GM13977 (cell line): ENCODE measurements around the gene SH3RF2.

Experiments
- DNase-seq: peaks from one replicate; pipeline ENCODE4 v3.0.0; 2012; ENCODE audit warnings: low spot score
- CTCF ChIP-seq: IDR thresholded peaks from 2 replicates; pipeline ENCODE4 v1.5.1; 2012; ENCODE audit warnings: mild to moderate bottlenecking, control low read depth; ENCODE audit not compliant: insufficient read depth; ENCODE audit errors: extremely low read depth, missing control alignments
- in situ Hi-C: fragments of 300-500 bp; cut with MboI; formaldehyde crosslinking; loops from one replicate; pipeline ENCODE4 v1.12.0; 2022; ENCODE audit warnings: low sequenced_read_pairs, low pct_unique_long_range_greater_than_20kb, mixed read lengths, inconsistent platforms; ENCODE audit not compliant: unreplicated experiment

SH3RF2 gene

DNA sequence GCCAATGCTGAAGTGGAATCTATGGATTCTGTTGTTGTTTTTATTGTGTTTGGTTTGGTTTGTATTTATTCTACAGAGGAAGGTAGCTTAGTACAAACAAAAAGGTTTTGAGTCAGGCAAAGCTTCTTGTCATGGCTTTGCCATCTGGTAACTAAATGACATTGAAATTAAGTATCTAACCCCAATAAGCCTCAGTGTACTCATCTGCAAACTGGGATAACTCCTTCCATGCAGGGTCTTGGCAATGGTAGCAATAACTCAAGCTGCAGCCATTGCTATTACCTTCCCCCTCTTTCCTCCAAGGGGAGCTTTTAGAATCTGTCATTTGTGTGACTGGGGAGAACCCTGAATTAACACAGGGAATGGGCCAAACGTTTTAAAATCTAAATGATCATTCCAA is 89.3 kb downstream of the SH3RF2 start:
- DNase-seq = no peak
- in situ Hi-C loops = no loop called here

DNA sequence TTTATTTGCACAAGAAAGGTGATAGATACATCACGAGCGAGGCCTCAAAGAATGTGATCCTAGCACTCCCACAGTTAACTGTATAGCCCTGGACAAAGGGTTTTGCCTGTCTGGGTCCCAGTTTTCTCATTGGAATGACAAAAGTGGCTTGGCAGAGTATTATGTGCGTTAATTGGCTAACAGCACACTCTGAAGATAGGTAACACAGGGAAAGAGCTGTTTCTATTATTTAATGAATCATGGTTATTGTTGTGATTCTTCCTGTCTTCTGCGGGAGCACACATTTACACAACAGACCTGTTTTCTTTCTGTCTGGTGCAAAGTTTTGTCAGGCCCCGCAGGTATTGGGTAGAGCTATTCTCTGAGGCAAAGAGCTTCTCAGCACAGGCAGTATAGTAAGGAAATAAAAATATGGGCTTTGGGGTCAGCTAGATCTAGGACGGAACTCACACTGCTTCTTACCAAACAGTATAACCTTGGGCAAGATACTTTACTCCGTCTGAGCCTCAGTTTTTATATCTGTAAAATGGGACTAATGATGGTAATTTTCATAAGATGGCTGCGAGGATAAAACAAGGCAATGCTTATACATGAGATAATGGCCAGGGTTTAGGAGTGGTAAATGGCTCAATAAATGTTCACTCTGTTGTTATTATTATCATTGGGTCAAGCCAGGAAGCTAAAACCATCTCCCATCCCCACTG is 90.1 kb downstream of the SH3RF2 start:
- in situ Hi-C loops = no loop called here
- TF ChIP-seq CTCF = no peak
- DNase-seq = no peak

More for the DNA sequence above, 89.3 kb downstream of the SH3RF2 start:
- TF ChIP-seq CTCF = no peak

DNA sequence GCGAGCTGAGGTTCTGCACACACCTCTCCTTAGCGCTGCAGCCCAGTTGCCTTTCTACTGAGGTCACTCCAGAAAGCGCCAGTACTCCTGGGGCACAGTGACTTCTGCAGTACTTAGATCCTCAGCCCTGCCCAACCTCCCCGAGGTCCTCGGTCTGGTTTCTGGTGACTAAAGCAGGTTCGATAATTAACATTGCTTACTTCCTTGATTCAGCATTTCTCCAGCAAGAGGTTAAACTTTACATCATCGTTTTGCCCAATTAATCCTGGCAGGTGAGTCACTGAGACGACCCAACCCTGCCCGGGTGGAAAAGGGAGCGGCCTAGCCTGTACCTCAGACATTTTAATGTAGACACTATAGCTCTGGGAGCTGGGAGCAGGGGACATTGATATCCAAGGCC is 91.4 kb downstream of the SH3RF2 start:
- in situ Hi-C loops = no loop called here
- DNase-seq = no peak
- no peak for TF ChIP-seq CTCF

GRCh38 chr5:146032911-146033310 is 96.5 kb downstream of the SH3RF2 start:
- in situ Hi-C loops = no loop called here
- DNase-seq = no peak
- no peak for TF ChIP-seq CTCF

DNA sequence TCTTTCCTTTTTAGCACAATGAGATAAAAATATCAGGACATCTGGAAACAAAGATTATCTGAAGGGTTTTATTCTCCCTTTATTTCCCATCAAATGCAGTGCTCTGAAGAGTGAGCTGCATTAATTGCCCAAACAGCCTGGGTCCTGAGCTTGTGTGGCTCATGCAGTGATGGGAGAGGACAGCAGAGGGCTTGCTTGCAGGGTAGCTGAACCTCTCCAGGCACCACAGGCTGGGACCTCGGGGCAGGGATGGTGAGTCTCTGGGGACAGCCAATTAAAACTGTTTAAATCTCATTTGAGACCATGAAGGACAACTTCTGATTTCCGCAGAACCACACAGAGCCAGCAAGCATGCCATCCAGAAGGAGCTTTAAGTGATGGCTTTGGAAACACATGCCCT is 97.7 kb downstream of the SH3RF2 start:
- no peak for DNase-seq

GRCh38 chr5:146034605-146035004 is 98.2 kb downstream of the SH3RF2 start:
- no peak for DNase-seq
- in situ Hi-C loops = no loop called here
- TF ChIP-seq CTCF = no peak

More for the DNA sequence above, 97.7 kb downstream of the SH3RF2 start:
- in situ Hi-C loops = no loop called here
- no peak for TF ChIP-seq CTCF

DNA sequence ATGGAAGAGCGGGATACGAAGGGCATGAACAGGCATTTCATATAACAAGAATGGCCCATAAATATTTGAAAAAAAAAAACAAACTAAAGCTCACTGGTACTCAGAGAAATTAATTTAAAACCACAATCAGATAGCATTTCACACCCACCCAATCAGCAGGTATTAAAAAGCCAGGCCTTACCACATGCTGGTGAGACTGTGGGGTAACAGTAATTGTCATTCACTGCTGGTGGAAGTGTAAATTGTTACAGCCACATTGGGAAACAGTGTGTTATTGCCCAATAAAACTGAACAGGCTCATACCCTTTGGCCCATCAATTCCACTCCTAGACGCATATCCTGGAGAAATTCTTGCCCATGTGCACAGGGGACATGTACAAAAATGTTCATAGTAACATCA is 103.0 kb downstream of the SH3RF2 start:
- TF ChIP-seq CTCF = no peak
- in situ Hi-C loops = no loop called here
- no peak for DNase-seq
